KMS-11 (cell line): Measurements from ENCODE around the gene RGL4.
"Not testable (repeated sequence)": the region's sequence is repeated elsewhere in the genome, so short reads cannot be mapped to it uniquely, and the experiment has no call there.

Experiments
- H2AFZ ChIP-seq: fragments of 200-600 bp; sonication (generic); 2 replicates; pipeline ENCODE4 v1.6.1; 2016; ENCODE audit warnings: antibody characterized with exemption, mixed run types, low read depth
- H3K27ac ChIP-seq: fragments of 200-600 bp; sonication (generic); 2 replicates; pipeline ENCODE4 v1.6.1; 2016; ENCODE audit warnings: mild to moderate bottlenecking, mixed run types
- H3K27me3 ChIP-seq: fragments of 200-600 bp; sonication (generic); 2 replicates; pipeline ENCODE4 v1.6.1; 2017; ENCODE audit warnings: mild to moderate bottlenecking, low read depth, mixed run types, moderate library complexity; ENCODE audit not compliant: insufficient read depth
- H3K36me3 ChIP-seq: fragments of 200-600 bp; sonication (generic); 2 replicates; pipeline ENCODE4 v1.6.1; 2017; ENCODE audit warnings: mild to moderate bottlenecking, mixed run types; ENCODE audit not compliant: insufficient read depth
- H3K4me1 ChIP-seq: fragments of 200-600 bp; sonication (generic); 2 replicates; pipeline ENCODE4 v1.6.1; 2016; ENCODE audit warnings: mild to moderate bottlenecking, low read depth, mixed run types; ENCODE audit not compliant: poor library complexity, severe bottlenecking
- H3K4me2 ChIP-seq: fragments of 200-600 bp; sonication (generic); 2 replicates; pipeline ENCODE4 v1.7.0; 2016; ENCODE audit warnings: mild to moderate bottlenecking, mixed run types
- H3K4me3 ChIP-seq: fragments of 200-600 bp; sonication (generic); IDR thresholded peaks from 2 replicates; pipeline ENCODE4 v1.6.1; 2017; ENCODE audit warnings: low read depth, low read length, mixed read lengths; ENCODE audit not compliant: insufficient read depth
- H3K79me2 ChIP-seq: fragments of 200-600 bp; sonication (generic); 2 replicates; pipeline ENCODE4 v1.6.1; 2016; ENCODE audit warnings: low read depth, mixed run types; ENCODE audit not compliant: insufficient read depth
- H3K9ac ChIP-seq: fragments of 200-600 bp; sonication (generic); 2 replicates; pipeline ENCODE4 v1.6.1; 2016; ENCODE audit warnings: mild to moderate bottlenecking, mixed run types
- H4K20me1 ChIP-seq: fragments of 200-600 bp; sonication (generic); 2 replicates; pipeline ENCODE4 v1.6.1; 2016; ENCODE audit warnings: mild to moderate bottlenecking, mixed run types; ENCODE audit not compliant: insufficient read depth
- TF ChIP-seq, protein P1 (sequence below): fragments of 200-600 bp; sonication (generic); conservative IDR thresholded peaks from 2 replicates; pipeline ENCODE4 v1.6.1; 2017; ENCODE audit warnings: low read depth, mild to moderate bottlenecking, antibody characterized with exemption, low read length, moderate library complexity, mixed read lengths

The RGL4 gene

DNA sequence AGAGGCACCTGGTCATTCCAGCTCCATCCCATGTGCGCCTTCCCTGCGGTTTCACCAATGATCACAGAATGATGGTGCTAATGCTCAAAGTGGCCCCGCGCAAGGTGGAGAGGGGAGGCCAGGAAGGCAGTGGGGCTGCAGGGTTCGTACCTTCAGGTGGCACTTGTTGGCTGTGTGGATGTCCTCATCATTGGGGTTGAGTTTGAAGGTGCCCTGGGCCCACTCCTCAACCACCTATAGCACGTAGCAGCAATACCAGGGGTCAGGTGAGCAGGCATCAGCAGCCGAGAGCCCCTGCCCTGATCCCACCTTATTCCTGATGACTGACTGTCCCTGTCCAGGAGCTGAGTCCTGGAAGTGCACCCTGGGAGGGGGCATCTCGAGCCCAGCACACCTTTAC, 38.1 kb upstream of the RGL4 start:
- Histone ChIP-seq H3K9ac (no peak overlapping the region), H4K20me1 (no peaks in the 10 kb centered on the region)
- TF ChIP-seq, protein P1, sequence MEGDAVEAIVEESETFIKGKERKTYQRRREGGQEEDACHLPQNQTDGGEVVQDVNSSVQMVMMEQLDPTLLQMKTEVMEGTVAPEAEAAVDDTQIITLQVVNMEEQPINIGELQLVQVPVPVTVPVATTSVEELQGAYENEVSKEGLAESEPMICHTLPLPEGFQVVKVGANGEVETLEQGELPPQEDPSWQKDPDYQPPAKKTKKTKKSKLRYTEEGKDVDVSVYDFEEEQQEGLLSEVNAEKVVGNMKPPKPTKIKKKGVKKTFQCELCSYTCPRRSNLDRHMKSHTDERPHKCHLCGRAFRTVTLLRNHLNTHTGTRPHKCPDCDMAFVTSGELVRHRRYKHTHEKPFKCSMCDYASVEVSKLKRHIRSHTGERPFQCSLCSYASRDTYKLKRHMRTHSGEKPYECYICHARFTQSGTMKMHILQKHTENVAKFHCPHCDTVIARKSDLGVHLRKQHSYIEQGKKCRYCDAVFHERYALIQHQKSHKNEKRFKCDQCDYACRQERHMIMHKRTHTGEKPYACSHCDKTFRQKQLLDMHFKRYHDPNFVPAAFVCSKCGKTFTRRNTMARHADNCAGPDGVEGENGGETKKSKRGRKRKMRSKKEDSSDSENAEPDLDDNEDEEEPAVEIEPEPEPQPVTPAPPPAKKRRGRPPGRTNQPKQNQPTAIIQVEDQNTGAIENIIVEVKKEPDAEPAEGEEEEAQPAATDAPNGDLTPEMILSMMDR: no peak

GRCh38 chr22:23655891-23656475, 34.8 kb upstream of the RGL4 start:
- TF ChIP-seq, protein P1: no peak
- H3K4me3 ChIP-seq: no peak overlapping the region
- no peak overlapping the region for H3K4me2 ChIP-seq
- H3K36me3 ChIP-seq: no peaks in the 10 kb centered on the region
- H2AFZ ChIP-seq: no peak overlapping the region
- H3K4me1 ChIP-seq: no peaks in the 10 kb centered on the region
- no peak overlapping the region for H3K27ac ChIP-seq
- H3K27me3 ChIP-seq: no peaks in the 10 kb centered on the region
- H3K79me2 ChIP-seq: no peaks in the 10 kb centered on the region
- H4K20me1 ChIP-seq: no peaks in the 10 kb centered on the region
- no peak overlapping the region for H3K9ac ChIP-seq

More for the DNA sequence above, 38.1 kb upstream of the RGL4 start:
- Histone ChIP-seq H3K4me2 (no peak overlapping the region), H2AFZ (no peak overlapping the region), H3K27me3 (no peaks in the 10 kb centered on the region), H3K27ac (no peak overlapping the region), H3K36me3 (no peaks in the 10 kb centered on the region), H3K4me3 (no peak overlapping the region), H3K4me1 (no peaks in the 10 kb centered on the region), H3K79me2 (no peaks in the 10 kb centered on the region)

GRCh38 chr22:23657727-23658126, 33.1 kb upstream of the RGL4 start:
- H3K79me2 ChIP-seq: no peaks in the 10 kb centered on the region
- no peak overlapping the region for H3K9ac ChIP-seq
- no peaks in the 10 kb centered on the region for H3K4me1 ChIP-seq
- no peaks in the 10 kb centered on the region for H3K27me3 ChIP-seq
- H4K20me1 ChIP-seq: no peaks in the 10 kb centered on the region
- H3K4me3 ChIP-seq: no peak overlapping the region
- H3K4me2 ChIP-seq: no peak overlapping the region
- TF ChIP-seq, protein P1: no peak
- no peak overlapping the region for H3K27ac ChIP-seq
- no peak overlapping the region for H2AFZ ChIP-seq
- H3K36me3 ChIP-seq: no peaks in the 10 kb centered on the region

DNA sequence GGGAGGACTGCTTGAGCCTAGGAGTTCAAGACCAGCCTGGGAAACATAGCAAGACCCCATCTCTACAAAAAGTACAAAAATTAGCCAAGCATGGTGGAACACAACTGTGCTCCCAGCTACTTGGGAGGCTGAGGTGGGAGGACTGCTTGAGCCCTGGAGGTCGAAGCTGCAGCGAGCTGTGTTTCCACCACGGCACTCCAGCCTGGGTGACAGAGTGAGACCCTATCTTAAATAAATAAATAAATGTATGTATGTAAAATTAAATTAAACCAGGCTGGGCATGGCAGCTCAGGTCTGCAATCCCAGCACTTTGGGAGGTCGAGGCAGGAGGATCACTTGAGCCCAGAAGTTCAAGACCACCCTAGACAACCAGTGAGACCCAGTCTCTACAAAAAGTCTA, 30.4 kb upstream of the RGL4 start:
- H3K9ac ChIP-seq, H4K20me1 ChIP-seq, H3K79me2 ChIP-seq, H3K4me1 ChIP-seq, H3K27me3 ChIP-seq, H3K27ac ChIP-seq, H3K36me3 ChIP-seq, H2AFZ ChIP-seq, H3K4me2 ChIP-seq, H3K4me3 ChIP-seq: not testable (repeated sequence)

- no peaks in the 10 kb centered on the region for H3K79me2 ChIP-seq
- H2AFZ ChIP-seq: no peak overlapping the region
- peaks cover 7% of the 10 kb centered on the region for H3K4me1 ChIP-seq
- H4K20me1 ChIP-seq: no peaks in the 10 kb centered on the region
- H3K27me3 ChIP-seq: no peaks in the 10 kb centered on the region
- H3K4me2 ChIP-seq: no peak overlapping the region
- no peaks in the 10 kb centered on the region for H3K36me3 ChIP-seq
- TF ChIP-seq, protein P1: no peak
- H3K27ac ChIP-seq: no peak overlapping the region
- H3K9ac ChIP-seq: no peak overlapping the region
- H3K4me3 ChIP-seq: no peak overlapping the region
These were observed 20.2 kb upstream of the RGL4 start for GRCh38 chr22:23670378-23671295.

- H3K9ac ChIP-seq, H3K4me3 ChIP-seq, H4K20me1 ChIP-seq, H3K79me2 ChIP-seq, H2AFZ ChIP-seq, H3K4me1 ChIP-seq, H3K27me3 ChIP-seq, H3K4me2 ChIP-seq, H3K36me3 ChIP-seq, H3K27ac ChIP-seq: not testable (repeated sequence)
These were observed 19.4 kb upstream of the RGL4 start for GRCh38 chr22:23671387-23671786.
